ENCODE measurements around the gene LSM10. TPM values are rescaled to one million over a fixed set of nuclear protein-coding genes. Genes with fewer than 3 reads are reported as not detected.

LSM10 gene
- total RNA-seq, 1 experiment from 2014 or later: 19.2 TPM

- H3K4me3 ChIP-seq (ENCODE audit: low read length): no peak overlapping the region
- H3K9me2 ChIP-seq (replicated peaks; ENCODE audit: low read length): no peaks in the 10 kb centered on the region
- no peak for DNase-seq
- H4K20me1 ChIP-seq (ENCODE audit: low read length): no peaks in the 10 kb centered on the region
- no peaks in the 10 kb centered on the region for H3K79me2 ChIP-seq (ENCODE audit: low read length)
- TF ChIP-seq CTCF (conservative IDR thresholded peaks at IDR 0.05; ENCODE audit: low read depth, low read length) (no peak), EZH2phosphoT487 (IDR thresholded peaks at IDR 0.05; ENCODE audit: borderline replicate concordance, low read length) (no peak), EZH2 (IDR thresholded peaks at IDR 0.05; ENCODE audit: low read length, unreplicated experiment) (no peak)
- no peak for ATAC-seq
- peaks cover 10% of the 10 kb centered on the region for H3K4me1 ChIP-seq (ENCODE audit: insufficient read depth, low read length)
- H2AFZ ChIP-seq (ENCODE audit: low read length): no peak overlapping the region
- ChIA-PET CTCF (no interaction called here), POLR2A (ENCODE audit: unreplicated experiment) (no interaction called here)
- intact Hi-C loops (cut with micrococcal nuclease): no loop called here
- H3K36me3 ChIP-seq (ENCODE audit: low read depth, low read length): no peaks in the 10 kb centered on the region
- H3K9ac ChIP-seq (ENCODE audit: low read length): no peak overlapping the region
- no peaks in the 10 kb centered on the region for H3F3A ChIP-seq (ENCODE audit: low read length, unreplicated experiment)
- H3K27me3 ChIP-seq (ENCODE audit: low read length): no peaks in the 10 kb centered on the region
- H3K9me3 ChIP-seq (ENCODE audit: low read length): no peaks in the 10 kb centered on the region
- H3K4me2 ChIP-seq (ENCODE audit: low read length): no peak overlapping the region
- H3K27ac ChIP-seq (ENCODE audit: low read length): no peak overlapping the region
- no TSS peak for BruUV-seq (replicated peaks)
These were observed 49.0 kb upstream of the LSM10 start for GRCh38 chr1:36446746-36447145.

- H3K9ac ChIP-seq (ENCODE audit: low read length): no peak overlapping the region
- no peaks in the 10 kb centered on the region for H3K27me3 ChIP-seq (ENCODE audit: low read length)
- no peaks in the 10 kb centered on the region for H4K20me1 ChIP-seq (ENCODE audit: low read length)
- peaks cover 10% of the 10 kb centered on the region for H3K4me1 ChIP-seq (ENCODE audit: insufficient read depth, low read length)
- no peak overlapping the region for H3K27ac ChIP-seq (ENCODE audit: low read length)
- no peaks in the 10 kb centered on the region for H3K9me3 ChIP-seq (ENCODE audit: low read length)
- POLR2A ChIA-PET (ENCODE audit: unreplicated experiment): no interaction called here
- no peak overlapping the region for H2AFZ ChIP-seq (ENCODE audit: low read length)
- TF ChIP-seq EZH2 (IDR thresholded peaks at IDR 0.05; ENCODE audit: low read length, unreplicated experiment) (no peak), EZH2phosphoT487 (IDR thresholded peaks at IDR 0.05; ENCODE audit: borderline replicate concordance, low read length) (no peak), CTCF (conservative IDR thresholded peaks at IDR 0.05; ENCODE audit: low read depth, low read length) (peak; percentile 38)
- H3K9me2 ChIP-seq (replicated peaks; ENCODE audit: low read length): no peaks in the 10 kb centered on the region
- ATAC-seq (no peak), DNase-seq (no peak)
- intact Hi-C loops (cut with micrococcal nuclease): no loop called here
- H3K79me2 ChIP-seq (ENCODE audit: low read length): no peaks in the 10 kb centered on the region
- no TSS peak for BruUV-seq (replicated peaks)
- CTCF ChIA-PET: no interaction called here
- no peak overlapping the region for H3K4me3 ChIP-seq (ENCODE audit: low read length)
- H3K36me3 ChIP-seq (ENCODE audit: low read depth, low read length): no peaks in the 10 kb centered on the region
- no peak overlapping the region for H3K4me2 ChIP-seq (ENCODE audit: low read length)
- no peaks in the 10 kb centered on the region for H3F3A ChIP-seq (ENCODE audit: low read length, unreplicated experiment)
These were observed 48.6 kb upstream of the LSM10 start for GRCh38 chr1:36446271-36446670.

GRCh38 chr1:36443297-36443696 lies 45.6 kb upstream of the LSM10 start:
- Histone ChIP-seq H3K9ac (ENCODE audit: low read length) (no peak overlapping the region), H3K79me2 (ENCODE audit: low read length) (no peaks in the 10 kb centered on the region), H3K36me3 (ENCODE audit: low read depth, low read length) (no peaks in the 10 kb centered on the region), H3K27me3 (ENCODE audit: low read length) (no peaks in the 10 kb centered on the region), H3K9me2 (replicated peaks; ENCODE audit: low read length) (no peaks in the 10 kb centered on the region), H3K27ac (ENCODE audit: low read length) (no peak overlapping the region), H3K4me2 (ENCODE audit: low read length) (no peak overlapping the region), H4K20me1 (ENCODE audit: low read length) (no peaks in the 10 kb centered on the region), H2AFZ (ENCODE audit: low read length) (no peak overlapping the region), H3K9me3 (ENCODE audit: low read length) (no peaks in the 10 kb centered on the region), H3K4me3 (ENCODE audit: low read length) (no peak overlapping the region), H3K4me1 (ENCODE audit: insufficient read depth, low read length) (no peaks in the 10 kb centered on the region), H3F3A (ENCODE audit: low read length, unreplicated experiment) (no peaks in the 10 kb centered on the region)
- CTCF ChIA-PET: interaction anchor here (0.5 kb wide), 1 partner anchor 195 kb away, joined by 5 read pairs; no protein-coding TSS in a partner anchor
- DNase-seq: no peak
- BruUV-seq (replicated peaks): no TSS peak
- intact Hi-C loops (cut with micrococcal nuclease): no loop called here
- ATAC-seq: no peak
- POLR2A ChIA-PET (ENCODE audit: unreplicated experiment): no interaction called here
- no peak for TF ChIP-seq EZH2phosphoT487 (IDR thresholded peaks at IDR 0.05; ENCODE audit: borderline replicate concordance, low read length)
- TF ChIP-seq CTCF (conservative IDR thresholded peaks at IDR 0.05; ENCODE audit: low read depth, low read length): no peak

Data from PC-3 (cell line).